Measurements from ENCODE around the gene RMRP. TPM values are rescaled to one million over a fixed set of nuclear protein-coding genes. Genes with fewer than 3 reads are reported as not detected.

Gene RMRP
- 11,420 and 19,025 TPM in 2 replicates for total RNA-seq

GRCh38 chr9:35657546-35658136, at the start of gene RMRP:
Gene RMRP (minus strand): TSS chr9:35658019.

GRCh38 chr9:35689542-35690293, 31.9 kb upstream of the RMRP start, which contains the start of gene TPM2:
Gene TPM2 (minus strand): TSS chr9:35689925. CDS start chr9:35689817, 108 bp downstream.

GRCh38 chr9:35673132-35674024, 15.6 kb upstream of the RMRP start, which contains the start of gene CA9:
Gene CA9 (plus strand): TSS chr9:35673928. CDS start chr9:35673960, 32 bp downstream.

GRCh38 chr9:35664531-35665470, 7.0 kb upstream of the RMRP start, which contains the start of gene ARHGEF39:
Gene ARHGEF39 (minus strand): TSS chr9:35665195. CDS start chr9:35665169, 26 bp downstream.

GRCh38 chr9:35658137-35658967, 533 bp upstream of the RMRP start, which contains the start of gene CCDC107:
Gene CCDC107 (plus strand): TSS chr9:35658292. CDS start chr9:35658380, 88 bp downstream.

GRCh38 chr9:35650341-35651158, 7.3 kb downstream of the RMRP start, which contains the start of gene SIT1:
Gene SIT1 (minus strand): TSS chr9:35650931. CDS start chr9:35650853, 78 bp downstream.

GRCh38 chr9:35618325-35618727, 39.5 kb downstream of the RMRP start, which contains the start of gene CD72:
Gene CD72 (minus strand): TSS chr9:35618413. CDS start chr9:35618303, 110 bp downstream.

Other genes with a start within 250 kb of the RMRP start
- gene RUSC2, start 167.9 kb downstream of the RMRP start, total RNA-seq, result 37.6 and 44.4 TPM in 2 replicates
- gene TESK1, start 52.8 kb downstream of the RMRP start, total RNA-seq, result 14.1 and 16.1 TPM in 2 replicates
- gene CD72, start 39.6 kb downstream of the RMRP start, total RNA-seq, result 0.32 and 1.3 TPM in 2 replicates
- 1.3 TPM in 1 of 2 replicates, not detected in the other for gene SIT1, start 7.1 kb downstream of the RMRP start, total RNA-seq
- 12.8 and 25.8 TPM in 2 replicates for gene CCDC107, start 273 bp upstream of the RMRP start, total RNA-seq
- 0.18 and 0.49 TPM in 2 replicates for gene ARHGEF39, start 7.2 kb upstream of the RMRP start, total RNA-seq
- gene CA9, start 15.9 kb upstream of the RMRP start, total RNA-seq, result 8.3 and 8.8 TPM in 2 replicates
- gene TPM2, start 31.9 kb upstream of the RMRP start, total RNA-seq, result 692 and 1,021 TPM in 2 replicates
- 335 and 378 TPM in 2 replicates for gene TLN1, start 74.2 kb upstream of the RMRP start, total RNA-seq
- gene CREB3, start 74.6 kb upstream of the RMRP start, total RNA-seq, result 60.5 and 72.6 TPM in 2 replicates
- gene GBA2, start 91.2 kb upstream of the RMRP start, total RNA-seq, result 11.7 and 22.2 TPM in 2 replicates
- 10.7 and 15.2 TPM in 2 replicates for gene RGP1, start 91.3 kb upstream of the RMRP start, total RNA-seq
- 2.0 TPM in 1 of 2 replicates, not detected in the other for gene MSMP, start 96.3 kb upstream of the RMRP start, total RNA-seq
- 19.9 and 27.5 TPM in 2 replicates for gene NPR2, start 133.6 kb upstream of the RMRP start, total RNA-seq
- gene SPAG8, start 154.2 kb upstream of the RMRP start, total RNA-seq, result 0.32 and 0.36 TPM in 2 replicates
- 19.0 and 24.2 TPM in 2 replicates for gene HINT2, start 157.0 kb upstream of the RMRP start, total RNA-seq
- gene FAM221B, start 170.7 kb upstream of the RMRP start, total RNA-seq, result not detected in 2 replicates
- 2.0 and 2.1 TPM in 2 replicates for gene TMEM8B, start 171.2 kb upstream of the RMRP start, total RNA-seq
- not detected in 2 replicates for gene OR13J1, start 212.4 kb upstream of the RMRP start, total RNA-seq
- gene HRCT1, start 248.2 kb upstream of the RMRP start, total RNA-seq, result 1.4 and 9.4 TPM in 2 replicates